ENCODE results near the gene DNAH17.

DNA sequence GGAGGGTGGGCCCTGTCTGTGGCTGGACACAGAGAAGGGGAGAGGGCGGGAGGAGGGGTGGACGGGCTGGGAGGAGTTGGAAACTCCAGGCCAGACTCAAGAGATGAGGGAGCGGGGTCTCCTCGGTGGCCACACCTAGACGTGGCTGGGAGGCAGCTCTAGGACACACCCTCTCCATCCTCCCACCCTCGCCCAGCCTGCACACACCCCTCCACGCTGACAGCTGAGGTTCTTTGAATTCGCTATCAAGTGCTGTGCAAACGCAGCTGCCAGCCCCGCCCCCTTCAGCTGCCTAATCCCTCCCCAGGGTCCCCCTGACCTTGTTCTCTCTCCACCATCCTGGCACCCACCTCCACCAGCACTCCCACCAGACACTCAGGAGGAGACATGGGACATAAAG is 48.7 kb downstream of the DNAH17 start:
- TF ChIP-seq, protein P1, sequence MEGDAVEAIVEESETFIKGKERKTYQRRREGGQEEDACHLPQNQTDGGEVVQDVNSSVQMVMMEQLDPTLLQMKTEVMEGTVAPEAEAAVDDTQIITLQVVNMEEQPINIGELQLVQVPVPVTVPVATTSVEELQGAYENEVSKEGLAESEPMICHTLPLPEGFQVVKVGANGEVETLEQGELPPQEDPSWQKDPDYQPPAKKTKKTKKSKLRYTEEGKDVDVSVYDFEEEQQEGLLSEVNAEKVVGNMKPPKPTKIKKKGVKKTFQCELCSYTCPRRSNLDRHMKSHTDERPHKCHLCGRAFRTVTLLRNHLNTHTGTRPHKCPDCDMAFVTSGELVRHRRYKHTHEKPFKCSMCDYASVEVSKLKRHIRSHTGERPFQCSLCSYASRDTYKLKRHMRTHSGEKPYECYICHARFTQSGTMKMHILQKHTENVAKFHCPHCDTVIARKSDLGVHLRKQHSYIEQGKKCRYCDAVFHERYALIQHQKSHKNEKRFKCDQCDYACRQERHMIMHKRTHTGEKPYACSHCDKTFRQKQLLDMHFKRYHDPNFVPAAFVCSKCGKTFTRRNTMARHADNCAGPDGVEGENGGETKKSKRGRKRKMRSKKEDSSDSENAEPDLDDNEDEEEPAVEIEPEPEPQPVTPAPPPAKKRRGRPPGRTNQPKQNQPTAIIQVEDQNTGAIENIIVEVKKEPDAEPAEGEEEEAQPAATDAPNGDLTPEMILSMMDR (IDR thresholded peaks at IDR 0.05) = no peak
- no peak for TF ChIP-seq POLR2A (IDR thresholded peaks at IDR 0.05)

All from lower leg skin (tissue), 3 donors.